ENCODE data around the gene GRIN3B. TPM values are rescaled to one million over a fixed set of nuclear protein-coding genes. Genes with fewer than 3 reads are reported as not detected.
A peak's percentile ranks its signal among the peaks of the same experiment; 100 is the strongest.

The GRIN3B gene
- total RNA-seq, 1 donor from 2014 or later: 0.93 TPM

- no peak overlapping the region for H3K27ac Mint-ChIP-seq (ENCODE audit: unreplicated experiment)
- peaks cover 11% of the 10 kb centered on the region for H3K9me3 Mint-ChIP-seq (ENCODE audit: unreplicated experiment)
- H3K4me3 Mint-ChIP-seq (ENCODE audit: unreplicated experiment): no peak overlapping the region
- H3K36me3 Mint-ChIP-seq (ENCODE audit: unreplicated experiment): no peaks in the 10 kb centered on the region
- H3K27me3 Mint-ChIP-seq (ENCODE audit: unreplicated experiment): peaks cover 17% of the 10 kb centered on the region
- DNase-seq: peak; percentile 16
- peaks cover 3% of the 10 kb centered on the region for H3K4me1 Mint-ChIP-seq (ENCODE audit: low read depth, unreplicated experiment)
- no peak for TF ChIP-seq CTCF (IDR thresholded peaks at IDR 0.05; ENCODE audit: partially characterized antibody, unreplicated experiment)
These were observed 3.1 kb downstream of the GRIN3B start for GRCh38 chr19:1003283-1003682.

GRCh38 chr19:1004204-1004802, 4.1 kb downstream of the GRIN3B start:
- TF ChIP-seq CTCF (IDR thresholded peaks at IDR 0.05; ENCODE audit: partially characterized antibody, unreplicated experiment): no peak
- Mint-ChIP-seq H3K4me1 (ENCODE audit: low read depth, unreplicated experiment) (peaks cover under 1% of the 10 kb centered on the region), H3K36me3 (ENCODE audit: unreplicated experiment) (no peaks in the 10 kb centered on the region)

GRCh38 chr19:1004803-1005664, 4.8 kb downstream of the GRIN3B start:
- peaks cover 12% of the 10 kb centered on the region for H3K27me3 Mint-ChIP-seq (ENCODE audit: unreplicated experiment)
- no peak overlapping the region for H3K4me3 Mint-ChIP-seq (ENCODE audit: unreplicated experiment)
- no peaks in the 10 kb centered on the region for H3K36me3 Mint-ChIP-seq (ENCODE audit: unreplicated experiment)
- no peak for TF ChIP-seq CTCF (IDR thresholded peaks at IDR 0.05; ENCODE audit: partially characterized antibody, unreplicated experiment)
- peaks cover 9% of the 10 kb centered on the region for H3K9me3 Mint-ChIP-seq (ENCODE audit: unreplicated experiment)
- DNase-seq: peak; percentile 18
- no peaks in the 10 kb centered on the region for H3K4me1 Mint-ChIP-seq (ENCODE audit: low read depth, unreplicated experiment)
- H3K27ac Mint-ChIP-seq (ENCODE audit: unreplicated experiment): no peak overlapping the region

More at GRCh38 chr19:1004204-1004802, 4.1 kb downstream of the GRIN3B start:
- DNase-seq: peak; percentile 7
- H3K9me3 Mint-ChIP-seq (ENCODE audit: unreplicated experiment): peaks cover 10% of the 10 kb centered on the region
- no peak overlapping the region for H3K4me3 Mint-ChIP-seq (ENCODE audit: unreplicated experiment)
- H3K27me3 Mint-ChIP-seq (ENCODE audit: unreplicated experiment): peaks cover 14% of the 10 kb centered on the region
- H3K27ac Mint-ChIP-seq (ENCODE audit: unreplicated experiment): no peak overlapping the region

- Mint-ChIP-seq H3K4me1 (ENCODE audit: low read depth, unreplicated experiment) (no peaks in the 10 kb centered on the region), H3K27me3 (ENCODE audit: unreplicated experiment) (peaks cover 12% of the 10 kb centered on the region), H3K4me3 (ENCODE audit: unreplicated experiment) (no peak overlapping the region), H3K36me3 (ENCODE audit: unreplicated experiment) (no peaks in the 10 kb centered on the region), H3K27ac (ENCODE audit: unreplicated experiment) (no peak overlapping the region), H3K9me3 (ENCODE audit: unreplicated experiment) (peaks cover 9% of the 10 kb centered on the region)
- DNase-seq: peak; percentile 18
- TF ChIP-seq CTCF (IDR thresholded peaks at IDR 0.05; ENCODE audit: partially characterized antibody, unreplicated experiment): no peak
These were observed 6.6 kb downstream of the GRIN3B start for GRCh38 chr19:1006711-1007398.

All from glutamatergic neuron (in vitro differentiated cells).